Inflammatory macrophage treated with lipopolysaccharide for 1 hour (primary cell): ENCODE measurements around the gene UBL4A.
"Not testable (repeated sequence)": the region's sequence is repeated elsewhere in the genome, so short reads cannot be mapped to it uniquely, and the experiment has no call there.

Experiments used
- DNase-seq, 2 donors: peaks; one replicate each; pipeline ENCODE4 v3.0.0-alpha.2; 2020 to 2022

The UBL4A gene

GRCh38 chrX:154507673-154508383 lies 21.4 kb upstream of the UBL4A start:
- DNase-seq, result no peak

- no peak for DNase-seq
Observed at GRCh38 chrX:154506483-154507332, 20.3 kb upstream of the UBL4A start.

- no peak for DNase-seq
Observed at GRCh38 chrX:154505734-154506133, 19.3 kb upstream of the UBL4A start.

GRCh38 chrX:154502989-154503388 lies 16.6 kb upstream of the UBL4A start:
- no peak for DNase-seq

GRCh38 chrX:154502098-154502497 lies 15.7 kb upstream of the UBL4A start:
- no peak for DNase-seq

- not testable (repeated sequence) for DNase-seq
Observed at GRCh38 chrX:154501423-154501822, 15.0 kb upstream of the UBL4A start.

GRCh38 chrX:154496591-154497137 lies 10.2 kb upstream of the UBL4A start:
- not testable (repeated sequence) for DNase-seq

- no peak for DNase-seq
Observed at GRCh38 chrX:154495472-154495922, 9.1 kb upstream of the UBL4A start.

- no peak for DNase-seq
Observed at GRCh38 chrX:154494715-154495114, 8.3 kb upstream of the UBL4A start.

- peak; percentile 87 to 89 for DNase-seq
Observed at GRCh38 chrX:154490414-154491083, 4.1 kb upstream of the UBL4A start, which contains the start of gene SLC10A3. SLC10A3 (minus strand) TSS chrX:154490629; CDS start chrX:154488940, 1,689 bp downstream.

GRCh38 chrX:154490021-154490413 lies 3.6 kb upstream of the UBL4A start:
- DNase-seq, result no peak

GRCh38 chrX:154489182-154489581 lies 2.8 kb upstream of the UBL4A start:
- DNase-seq, result no peak

GRCh38 chrX:154488336-154489075 lies 2.1 kb upstream of the UBL4A start:
- no peak for DNase-seq

- DNase-seq, result no peak
Observed at GRCh38 chrX:154487518-154488290, 1.3 kb upstream of the UBL4A start.

- DNase-seq, result no peak
Observed at GRCh38 chrX:154486052-154486395, 391 bp downstream of the UBL4A start.

GRCh38 chrX:154485150-154486051 lies 1.0 kb downstream of the UBL4A start:
- no peak for DNase-seq

GRCh38 chrX:154484255-154485149 lies 1.9 kb downstream of the UBL4A start:
- peak in 1 of 2 donors; percentile 17 for DNase-seq

- DNase-seq, result no peak
Observed at GRCh38 chrX:154483325-154483724, 3.1 kb downstream of the UBL4A start.

GRCh38 chrX:154482786-154483185 lies 3.6 kb downstream of the UBL4A start:
- DNase-seq, result no peak
